HG03060 (cell line): ENCODE data around the gene ISG15.
"Not testable (repeated sequence)": the region's sequence is repeated elsewhere in the genome, so short reads cannot be mapped to it uniquely, and the experiment has no call there.

Experiments used
- ATAC-seq: cut with Tn5 transposase; IDR thresholded peaks from one replicate; pipeline ENCODE4 v1.9.1; 2021; ENCODE audit warnings: low read depth, moderate number of reproducible peaks; ENCODE audit not compliant: unreplicated experiment

The ISG15 gene

DNA sequence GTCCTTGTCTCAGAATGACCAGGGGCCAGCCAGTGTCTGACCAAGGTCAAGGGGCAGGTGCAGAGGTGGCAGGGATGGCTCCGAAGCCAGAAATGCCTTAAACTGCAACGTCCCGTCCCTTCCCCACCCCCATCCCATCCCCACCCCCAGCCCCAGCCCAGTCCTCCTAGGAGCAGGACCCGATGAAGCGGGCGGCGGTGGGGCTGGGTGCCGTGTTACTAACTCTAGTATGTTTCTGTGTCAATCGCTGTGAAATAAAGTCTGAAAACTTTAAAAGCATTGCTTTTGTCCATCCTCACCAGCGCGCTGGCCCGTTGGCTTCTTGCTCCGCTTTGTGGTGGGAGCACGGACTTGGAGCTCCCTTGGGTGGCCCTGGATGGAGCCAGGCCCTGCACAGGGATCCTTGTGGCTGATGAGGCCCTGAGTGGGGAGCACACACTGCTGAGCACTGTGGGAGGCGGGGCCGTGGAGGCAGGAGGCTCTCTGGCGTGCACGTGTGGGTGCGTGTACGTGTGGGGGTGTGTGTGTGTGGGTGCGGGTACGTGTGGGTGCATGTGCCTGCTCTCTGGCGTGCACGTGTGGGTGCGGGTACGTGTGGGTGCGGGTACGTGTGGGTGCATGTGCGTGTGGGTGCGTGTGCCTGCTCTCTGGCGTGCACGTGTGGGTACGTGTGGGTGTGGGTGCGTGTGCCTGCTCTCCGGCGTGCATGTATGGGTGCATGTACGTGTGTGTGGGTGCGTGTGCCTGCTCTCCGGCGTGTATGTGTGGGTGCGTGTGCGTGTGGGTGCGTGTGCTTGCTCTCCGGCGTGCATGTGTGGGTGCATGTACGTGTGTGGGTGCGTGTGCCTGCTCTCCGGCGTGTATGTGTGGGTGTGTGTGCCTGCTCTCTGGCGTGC, 42.8 kb downstream of the ISG15 start:
- no peak for ATAC-seq

DNA sequence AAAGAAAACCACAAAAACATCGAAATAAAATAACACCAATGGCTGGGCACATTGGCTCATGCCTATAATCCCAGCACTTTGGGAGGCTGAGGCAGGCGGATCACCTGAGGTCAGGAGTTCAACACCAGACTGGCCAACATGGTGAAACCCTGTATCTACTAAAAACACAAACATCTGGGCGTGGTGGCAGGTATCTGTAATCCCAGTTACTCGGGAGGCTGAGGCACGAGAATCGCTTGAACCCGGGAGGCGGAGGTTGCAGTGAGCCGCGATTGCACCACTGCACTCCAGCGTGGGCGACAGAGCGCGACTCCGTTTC, 44.4 kb downstream of the ISG15 start:
- ATAC-seq: not testable (repeated sequence)

DNA sequence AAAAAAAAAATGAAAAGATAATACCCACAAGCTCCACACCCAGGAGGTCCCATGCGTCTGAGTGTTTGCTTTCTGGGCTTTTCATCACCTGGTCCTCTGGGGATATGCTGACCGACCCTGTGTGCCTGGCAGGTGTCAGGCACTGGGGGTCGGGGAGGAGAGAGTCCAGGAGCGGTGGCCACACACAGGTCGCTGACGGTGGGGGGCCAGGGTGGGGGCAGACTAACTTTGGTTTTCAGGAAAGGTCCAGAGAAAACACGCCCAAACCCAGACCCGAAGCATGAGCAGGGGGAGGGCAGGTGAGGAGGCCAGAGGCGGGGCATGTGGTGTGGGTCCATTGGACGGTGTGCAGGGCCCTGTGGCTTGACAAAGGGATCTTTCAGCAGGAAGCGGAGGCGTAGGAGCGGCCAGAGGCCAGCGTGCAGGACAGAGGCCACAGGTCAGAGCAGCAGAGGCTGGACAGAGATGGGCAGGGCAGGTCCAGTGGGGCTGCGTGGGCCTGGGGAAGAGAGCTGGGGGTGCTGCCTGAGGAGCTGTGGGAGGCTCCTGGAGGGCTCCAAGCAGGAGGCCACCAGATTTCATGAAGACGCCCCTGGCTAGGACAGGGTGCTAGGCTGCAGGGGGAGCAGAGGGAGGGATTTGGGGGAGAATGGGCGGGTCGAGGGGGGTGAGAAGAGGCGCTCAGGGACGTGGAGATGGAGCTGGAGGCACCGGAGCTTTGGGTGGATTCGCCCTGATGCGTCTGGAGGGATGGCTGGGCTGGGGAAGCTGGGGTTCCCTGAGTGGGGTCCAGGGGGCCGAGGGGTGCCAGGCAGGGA, 45.0 kb downstream of the ISG15 start:
- ATAC-seq: no peak

DNA sequence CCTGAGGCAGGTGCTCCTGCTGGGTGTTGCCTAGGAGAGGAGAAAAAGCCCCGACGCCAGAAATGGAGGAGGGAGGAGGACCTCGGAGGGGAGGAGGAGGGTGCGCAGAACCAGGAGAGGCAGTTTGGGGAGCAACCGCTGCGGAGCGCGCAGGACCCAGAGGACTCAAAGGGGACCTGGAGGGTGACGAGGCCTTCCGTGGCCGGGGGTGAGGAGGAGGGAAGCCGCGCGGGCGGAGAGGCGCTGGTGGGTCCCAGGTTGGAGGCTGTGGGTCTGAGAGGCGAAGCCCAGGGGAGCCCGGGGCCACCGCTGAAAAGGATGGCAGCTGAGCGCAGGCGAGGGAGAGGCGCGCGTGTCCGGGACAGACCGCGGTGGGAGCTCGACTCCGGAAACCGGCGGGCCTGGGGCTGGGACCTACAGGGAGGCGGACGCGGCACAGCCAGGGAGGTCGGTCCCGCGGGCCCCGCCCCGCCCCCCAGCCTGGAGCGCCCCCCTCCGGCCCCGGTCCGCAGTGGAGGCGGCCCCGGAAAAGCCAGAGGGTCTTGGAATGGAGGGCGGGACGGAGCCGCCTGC, 45.7 kb downstream of the ISG15 start:
- no peak for ATAC-seq

DNA sequence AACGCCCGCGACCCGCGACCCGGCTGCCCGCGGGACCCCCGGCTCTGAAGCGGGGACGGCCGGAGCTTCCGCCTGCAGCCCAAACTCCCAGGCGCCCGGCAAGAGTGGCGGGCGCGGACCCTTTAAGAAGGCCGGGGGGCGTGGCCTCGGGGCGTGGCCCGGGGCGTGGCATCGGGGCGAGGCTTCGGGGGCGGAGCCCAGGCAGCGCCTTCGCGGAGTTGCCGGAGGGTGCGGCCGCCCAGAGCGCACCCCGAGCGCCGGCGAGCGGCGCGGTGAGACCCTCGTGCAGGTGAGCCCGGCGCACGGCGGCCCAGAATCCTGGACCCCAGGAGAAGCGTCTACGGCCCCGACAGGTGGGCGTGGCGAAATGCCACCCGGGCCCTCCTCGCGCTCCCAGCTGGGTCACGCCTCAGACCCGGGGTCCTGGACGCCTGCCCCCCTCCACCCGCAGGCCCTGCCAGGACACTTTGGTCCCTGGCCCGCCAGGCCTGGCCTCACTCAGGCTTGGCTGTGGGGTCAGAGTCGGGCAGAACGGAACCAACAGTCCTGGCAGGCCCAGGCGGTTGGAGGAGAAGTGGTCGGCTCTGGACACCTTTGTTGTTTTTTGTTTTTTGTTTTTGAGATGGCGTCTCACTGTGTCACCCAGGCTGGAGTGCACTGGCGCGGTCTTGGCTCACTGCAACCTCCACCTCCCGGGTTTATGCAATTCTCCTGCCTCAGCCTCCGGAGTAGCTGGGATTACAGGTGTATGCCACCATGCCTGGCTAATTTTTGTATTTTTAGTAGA, 46.4 kb downstream of the ISG15 start:
- no peak for ATAC-seq

DNA sequence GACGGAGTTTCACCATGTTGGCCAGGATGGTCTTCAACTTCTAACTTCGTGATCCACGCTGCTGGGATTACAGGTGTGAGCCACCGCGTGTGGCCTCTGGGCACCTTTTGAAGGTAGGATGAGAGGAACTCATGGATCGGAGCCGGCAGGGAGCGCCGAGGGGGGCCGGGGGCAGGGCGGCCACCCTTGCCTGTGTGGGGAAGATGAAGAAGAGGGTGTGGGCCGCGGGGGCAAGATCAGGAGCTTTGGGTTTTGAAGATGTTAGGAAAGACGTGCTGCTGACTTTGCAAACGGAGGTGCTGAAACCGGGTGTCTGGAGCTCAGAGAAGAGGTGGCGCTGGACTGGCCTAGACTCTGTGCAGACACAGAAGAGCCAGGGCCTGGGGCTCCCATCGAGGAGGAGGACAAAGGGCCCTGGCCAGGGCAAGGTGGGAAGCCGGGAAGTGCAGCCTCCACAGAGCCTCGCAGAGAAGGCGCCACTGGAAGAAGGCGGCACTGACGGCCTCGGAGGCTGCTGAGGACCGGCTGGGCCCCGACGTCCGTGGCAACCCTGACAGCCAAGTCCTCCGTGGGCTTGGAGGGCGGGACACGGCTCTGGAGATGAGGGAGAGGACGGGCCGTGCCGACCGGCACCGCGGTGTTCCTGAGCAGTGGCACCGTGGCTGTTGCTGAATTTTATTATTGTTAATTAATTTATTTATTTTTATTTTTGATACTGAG, 47.1 kb downstream of the ISG15 start:
- ATAC-seq: no peak

DNA sequence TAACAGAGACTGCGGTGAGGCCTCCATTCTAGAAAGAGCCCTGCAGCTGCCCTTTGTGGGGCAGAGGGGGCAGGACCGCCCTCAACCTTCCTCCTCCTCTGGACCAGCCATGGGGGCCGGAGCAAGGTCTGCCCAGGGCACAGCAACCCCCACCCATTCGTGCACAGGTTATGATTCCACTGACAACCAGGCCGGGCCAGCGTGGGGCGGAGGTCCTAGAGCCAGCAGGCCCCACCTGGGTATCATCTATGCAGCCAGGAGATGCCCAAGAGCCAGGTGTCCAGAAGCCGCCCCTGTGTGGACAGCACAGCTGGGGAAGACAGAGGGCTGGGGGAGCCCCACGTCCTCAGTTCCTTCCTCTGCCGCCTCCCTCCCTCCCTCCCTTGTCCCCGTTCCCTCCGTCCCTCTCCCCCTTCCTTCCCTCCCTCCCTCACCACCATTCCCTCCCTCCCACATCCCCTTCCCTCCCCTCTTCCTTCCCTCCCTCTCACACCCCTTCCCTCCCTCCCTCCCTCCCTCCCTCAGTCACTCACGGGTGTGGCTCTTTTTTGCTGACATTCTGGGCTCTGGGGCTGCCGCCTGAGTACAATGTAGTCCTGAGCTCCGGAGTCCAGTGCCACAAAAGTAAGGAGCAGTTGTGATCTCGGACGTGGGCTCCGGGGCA, 48.5 kb downstream of the ISG15 start:
- ATAC-seq: no peak

DNA sequence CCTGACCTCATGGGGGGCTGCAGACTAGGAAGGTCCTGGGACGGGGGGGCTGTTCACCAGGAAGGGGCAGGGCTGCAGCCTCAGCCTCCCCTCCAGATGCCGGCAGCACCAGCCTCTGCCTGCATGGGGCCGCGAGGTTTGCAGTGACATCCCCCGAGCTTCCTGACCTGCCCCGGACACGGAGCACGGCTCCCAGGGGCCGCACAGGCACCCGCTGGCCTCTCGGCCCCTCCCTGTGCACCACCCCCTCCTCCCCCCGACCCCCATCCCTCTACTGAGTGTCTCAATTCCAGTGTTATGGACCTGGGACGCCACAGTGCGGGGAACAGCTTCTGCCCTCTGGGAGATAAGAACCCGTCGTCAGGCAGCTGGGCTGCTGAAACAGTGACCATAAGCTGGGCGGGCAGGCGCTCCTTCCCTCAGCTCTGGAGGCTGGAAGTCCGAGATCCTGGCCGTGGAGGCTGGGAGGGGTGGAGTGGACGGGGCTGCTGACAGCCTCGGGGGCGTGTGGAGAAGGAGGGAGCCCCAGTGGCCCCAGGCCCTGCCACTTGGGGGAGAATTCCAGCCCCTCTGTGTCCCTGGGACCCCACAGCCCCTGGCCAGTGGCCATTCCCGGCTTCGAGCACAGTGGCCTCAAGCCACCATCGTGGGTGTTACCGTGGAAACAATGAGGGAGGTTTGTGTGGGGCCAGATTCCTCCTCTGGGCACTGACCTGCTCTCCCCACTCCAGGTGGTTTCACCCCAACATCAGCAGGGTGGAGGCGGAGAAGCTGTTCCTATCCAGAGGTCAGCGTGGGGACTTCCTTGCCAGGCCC, 49.3 kb downstream of the ISG15 start:
- ATAC-seq: no peak

DNA sequence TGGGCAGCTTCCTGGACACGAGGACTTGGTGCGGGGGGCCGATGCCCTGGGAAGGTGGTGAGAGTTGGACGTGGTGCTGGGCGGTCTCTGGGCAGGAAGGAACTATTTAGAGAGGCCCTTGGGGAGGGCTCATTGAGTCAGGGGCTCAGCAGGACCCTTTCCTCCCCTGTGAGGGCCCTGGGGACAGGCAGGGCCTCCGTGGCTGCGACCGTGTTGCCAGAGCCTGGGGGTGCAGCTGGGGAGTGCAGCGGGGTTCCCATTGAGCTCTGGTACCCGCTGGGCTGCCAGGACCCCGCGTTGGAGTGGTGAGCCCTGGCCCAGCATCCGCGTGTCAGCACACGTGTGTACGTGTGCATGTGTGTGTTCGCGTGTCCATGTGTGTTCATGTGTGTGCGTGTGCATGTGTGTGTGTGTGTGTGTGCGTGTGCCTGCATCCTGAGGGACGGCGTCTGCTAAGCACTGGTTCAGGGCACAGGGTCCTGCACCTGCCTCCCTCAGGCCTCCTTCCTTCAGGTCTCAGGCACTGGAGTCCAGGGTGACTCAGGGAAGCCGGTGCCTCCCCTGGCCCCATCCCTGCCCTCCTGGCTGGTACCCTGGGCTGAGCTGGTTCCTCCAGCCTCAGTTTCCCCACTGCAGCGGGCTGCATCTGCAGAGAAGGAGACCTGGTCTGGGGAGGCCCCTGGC, 50.1 kb downstream of the ISG15 start:
- no peak for ATAC-seq
